Raji (cell line): ENCODE results near the gene MUC5B.

Experiments
- POLR2A ChIP-seq: IDR thresholded peaks from 2 replicates; pipeline ENCODE4 v1.6.1; 2011; ENCODE audit warnings: low read depth, low read length, control low read depth; ENCODE audit not compliant: insufficient read depth

Gene MUC5B

GRCh38 chr11:1241706-1242105, 18.8 kb downstream of the MUC5B start:
- no peak for TF ChIP-seq POLR2A

- no peak for TF ChIP-seq POLR2A
Observed at GRCh38 chr11:1242289-1242688, 19.4 kb downstream of the MUC5B start.

GRCh38 chr11:1251236-1251770, 28.4 kb downstream of the MUC5B start:
- TF ChIP-seq POLR2A: no peak

- no peak for TF ChIP-seq POLR2A
Observed at GRCh38 chr11:1252371-1253102, 29.7 kb downstream of the MUC5B start.

- TF ChIP-seq POLR2A: no peak
Observed at GRCh38 chr11:1253103-1253485, 30.2 kb downstream of the MUC5B start.

- no peak for TF ChIP-seq POLR2A
Observed at GRCh38 chr11:1254086-1254648, 31.3 kb downstream of the MUC5B start.

- no peak for TF ChIP-seq POLR2A
Observed at GRCh38 chr11:1254733-1255132, 31.9 kb downstream of the MUC5B start.

- no peak for TF ChIP-seq POLR2A
Observed at GRCh38 chr11:1255151-1255550, 32.3 kb downstream of the MUC5B start.

- TF ChIP-seq POLR2A: no peak
Observed at GRCh38 chr11:1256257-1257045, 33.6 kb downstream of the MUC5B start.

GRCh38 chr11:1257366-1257765, 34.5 kb downstream of the MUC5B start:
- no peak for TF ChIP-seq POLR2A

- TF ChIP-seq POLR2A: no peak
Observed at GRCh38 chr11:1257916-1258315, 35.0 kb downstream of the MUC5B start.

- no peak for TF ChIP-seq POLR2A
Observed at GRCh38 chr11:1258401-1259075, 35.7 kb downstream of the MUC5B start.

- no peak for TF ChIP-seq POLR2A
Observed at GRCh38 chr11:1259076-1259461, 36.2 kb downstream of the MUC5B start.

GRCh38 chr11:1259561-1259960, 36.7 kb downstream of the MUC5B start:
- no peak for TF ChIP-seq POLR2A

- no peak for TF ChIP-seq POLR2A
Observed at GRCh38 chr11:1260023-1260501, 37.2 kb downstream of the MUC5B start.
